ENCODE results near the gene F8.
"Not testable (repeated sequence)": the region's sequence is repeated elsewhere in the genome, so short reads cannot be mapped to it uniquely, and the experiment has no call there.

The F8 gene

GRCh38 chrX:154817048-154817618 is 205.4 kb downstream of the F8 start:
- H3K36me3 Mint-ChIP-seq; H3K9me3 Mint-ChIP-seq; H3K27ac Mint-ChIP-seq; DNase-seq; ATAC-seq (replicated peaks); H3K27me3 Mint-ChIP-seq; H3K4me3 Mint-ChIP-seq: not testable (repeated sequence)
- H3K4me1 Mint-ChIP-seq, result peaks cover 10 to 13% of the 10 kb centered on the region in 2 donors

GRCh38 chrX:154816326-154816898 is 206.1 kb downstream of the F8 start:
- not testable (repeated sequence) for ATAC-seq (replicated peaks); H3K9me3 Mint-ChIP-seq; H3K36me3 Mint-ChIP-seq; H3K27ac Mint-ChIP-seq; H3K4me3 Mint-ChIP-seq; H3K27me3 Mint-ChIP-seq; DNase-seq
- H3K4me1 Mint-ChIP-seq, result peaks cover 10 to 13% of the 10 kb centered on the region in 2 donors

- ATAC-seq (replicated peaks) (no peak), DNase-seq (no peak)
- Mint-ChIP-seq H3K36me3 (no peaks in the 10 kb centered on the region), H3K27ac (no peak overlapping the region), H3K4me1 (peaks cover 10 to 13% of the 10 kb centered on the region in 2 donors), H3K4me3 (no peak overlapping the region), H3K9me3 (no peaks in the 10 kb centered on the region), H3K27me3 (no peaks in the 10 kb centered on the region)
Observed at GRCh38 chrX:154815274-154815818, 207.2 kb downstream of the F8 start.

- Mint-ChIP-seq H3K27ac (no peak overlapping the region), H3K9me3 (no peaks in the 10 kb centered on the region), H3K4me1 (peaks cover 0 to 3% of the 10 kb centered on the region in 2 donors), H3K4me3 (no peak overlapping the region), H3K27me3 (no peaks in the 10 kb centered on the region), H3K36me3 (no peaks in the 10 kb centered on the region)
- DNase-seq, result no peak
- no peak for ATAC-seq (replicated peaks)
Observed at GRCh38 chrX:154813801-154814200, 208.7 kb downstream of the F8 start.

- no peak for DNase-seq
- Mint-ChIP-seq H3K9me3 (peaks cover 0 to 4% of the 10 kb centered on the region in 2 donors), H3K27me3 (no peaks in the 10 kb centered on the region), H3K4me1 (no peaks in the 10 kb centered on the region), H3K36me3 (no peaks in the 10 kb centered on the region), H3K4me3 (no peak overlapping the region), H3K27ac (no peak overlapping the region)
- ATAC-seq (replicated peaks), result no peak
Observed at GRCh38 chrX:154812341-154813101, 210.0 kb downstream of the F8 start.

GRCh38 chrX:154809939-154810665 is 212.4 kb downstream of the F8 start:
- Mint-ChIP-seq H3K4me3 (no peak overlapping the region), H3K4me1 (peaks cover 0 to 6% of the 10 kb centered on the region in 2 donors), H3K36me3 (no peaks in the 10 kb centered on the region), H3K9me3 (peaks cover 0 to 4% of the 10 kb centered on the region in 2 donors), H3K27me3 (no peaks in the 10 kb centered on the region), H3K27ac (no peak overlapping the region)
- DNase-seq (no peak), ATAC-seq (replicated peaks) (no peak)

GRCh38 chrX:154806837-154807501 is 215.6 kb downstream of the F8 start:
- ATAC-seq (replicated peaks) (no peak), DNase-seq (no peak)
- Mint-ChIP-seq H3K9me3 (peaks cover 0 to 4% of the 10 kb centered on the region in 2 donors), H3K36me3 (no peaks in the 10 kb centered on the region), H3K4me1 (peaks cover 3 to 11% of the 10 kb centered on the region in 2 donors), H3K4me3 (no peak overlapping the region), H3K27me3 (no peaks in the 10 kb centered on the region), H3K27ac (no peak overlapping the region)

- H3K4me1 Mint-ChIP-seq, result peaks cover 6 to 15% of the 10 kb centered on the region in 2 donors
- DNase-seq, result no peak
- peaks cover 0 to 4% of the 10 kb centered on the region in 2 donors for H3K9me3 Mint-ChIP-seq
- no peaks in the 10 kb centered on the region for H3K27me3 Mint-ChIP-seq
- no peaks in the 10 kb centered on the region for H3K36me3 Mint-ChIP-seq
- H3K27ac Mint-ChIP-seq, result no peak overlapping the region
- no peak for ATAC-seq (replicated peaks)
- H3K4me3 Mint-ChIP-seq, result peak overlapping the region; percentile 79 to 91
Observed at GRCh38 chrX:154805696-154806091, 216.8 kb downstream of the F8 start.

GRCh38 chrX:154804957-154805695 is 217.4 kb downstream of the F8 start, which contains the start of gene MPP1:
Gene MPP1, minus strand, starts transcription at chrX:154805485. Its CDS starts 112 bp downstream, at chrX:154805373.
- Mint-ChIP-seq H3K36me3 (no peaks in the 10 kb centered on the region), H3K9me3 (peaks cover 0 to 4% of the 10 kb centered on the region in 2 donors), H3K27me3 (no peaks in the 10 kb centered on the region), H3K4me3 (peak within 1 kb of the TSS; percentile 79 to 91), H3K4me1 (peaks cover 6 to 21% of the 10 kb centered on the region in 2 donors), H3K27ac (peak within 1 kb of the TSS; percentile 47)
- peak; percentile 94 to 96 for ATAC-seq (replicated peaks)
- peak; percentile 58 for DNase-seq

GRCh38 chrX:154804261-154804956 is 218.1 kb downstream of the F8 start:
- ATAC-seq (replicated peaks), result peak in 1 of 2 donors; percentile 3
- Mint-ChIP-seq H3K27ac (no peak overlapping the region), H3K9me3 (peaks cover 0 to 4% of the 10 kb centered on the region in 2 donors), H3K36me3 (no peaks in the 10 kb centered on the region), H3K4me3 (peak overlapping the region; percentile 79 to 91), H3K27me3 (no peaks in the 10 kb centered on the region), H3K4me1 (peaks cover 11 to 28% of the 10 kb centered on the region in 2 donors)
- DNase-seq, result no peak

- no peak for DNase-seq
- H3K36me3 Mint-ChIP-seq, result no peaks in the 10 kb centered on the region
- H3K27ac Mint-ChIP-seq, result no peak overlapping the region
- H3K4me3 Mint-ChIP-seq, result no peak overlapping the region
- H3K27me3 Mint-ChIP-seq, result no peaks in the 10 kb centered on the region
- H3K4me1 Mint-ChIP-seq, result peaks cover 14 to 33% of the 10 kb centered on the region in 2 donors
- no peak for ATAC-seq (replicated peaks)
- no peaks in the 10 kb centered on the region for H3K9me3 Mint-ChIP-seq
Observed at GRCh38 chrX:154802947-154803346, 219.6 kb downstream of the F8 start.

- Mint-ChIP-seq H3K4me1 (peaks cover 18 to 44% of the 10 kb centered on the region in 2 donors), H3K36me3 (no peaks in the 10 kb centered on the region), H3K4me3 (no peak overlapping the region), H3K27ac (no peak overlapping the region), H3K27me3 (no peaks in the 10 kb centered on the region), H3K9me3 (no peaks in the 10 kb centered on the region)
- ATAC-seq (replicated peaks) (no peak), DNase-seq (no peak)
Observed at GRCh38 chrX:154800478-154801210, 221.9 kb downstream of the F8 start.
